HG03097 (cell line): ENCODE results near the gene TXNRD2.

Source experiments
- ATAC-seq: cut with Tn5 transposase; IDR thresholded peaks from one replicate; pipeline ENCODE4 v1.9.1; 2021; ENCODE audit not compliant: unreplicated experiment, low FRiP score

Gene TXNRD2

GRCh38 chr22:19980766-19981165 lies 39.1 kb upstream of the TXNRD2 start:
- no peak for ATAC-seq

GRCh38 chr22:19979712-19980493 lies 38.3 kb upstream of the TXNRD2 start:
- ATAC-seq, result no peak

- ATAC-seq, result no peak
Measured at GRCh38 chr22:19978748-19979147, 37.1 kb upstream of the TXNRD2 start.

GRCh38 chr22:19977296-19978243 lies 36.0 kb upstream of the TXNRD2 start:
- ATAC-seq, result no peak

GRCh38 chr22:19976671-19977070 lies 35.1 kb upstream of the TXNRD2 start:
- no peak for ATAC-seq

- ATAC-seq, result no peak
Measured at GRCh38 chr22:19975707-19976035, 34.1 kb upstream of the TXNRD2 start.

GRCh38 chr22:19974935-19975706 lies 33.5 kb upstream of the TXNRD2 start:
- no peak for ATAC-seq

GRCh38 chr22:19974268-19974861 lies 32.7 kb upstream of the TXNRD2 start:
- ATAC-seq, result no peak

- no peak for ATAC-seq
Measured at GRCh38 chr22:19973551-19974267, 32.1 kb upstream of the TXNRD2 start.

GRCh38 chr22:19972652-19973550 lies 31.3 kb upstream of the TXNRD2 start:
- no peak for ATAC-seq

GRCh38 chr22:19972251-19972650 lies 30.6 kb upstream of the TXNRD2 start:
- ATAC-seq, result no peak

GRCh38 chr22:19971276-19972124 lies 29.9 kb upstream of the TXNRD2 start:
- ATAC-seq, result no peak

GRCh38 chr22:19970479-19971275 lies 29.1 kb upstream of the TXNRD2 start:
- no peak for ATAC-seq

GRCh38 chr22:19970031-19970478 lies 28.4 kb upstream of the TXNRD2 start:
- no peak for ATAC-seq

GRCh38 chr22:19969141-19969928 lies 27.7 kb upstream of the TXNRD2 start:
- no peak for ATAC-seq

GRCh38 chr22:19968450-19968891 lies 26.9 kb upstream of the TXNRD2 start:
- ATAC-seq, result no peak
